Small intestine (tissue), 7 donors: ENCODE data around the gene ELAC2. TPM values are rescaled to one million over a fixed set of nuclear protein-coding genes. Genes with fewer than 3 reads are reported as not detected.

Experiments
- DNase-seq, 2 donors: peaks; one replicate each; pipeline versions ENCODE4 v3.0.0 to v3.0.0-alpha.2; 2013
- FAIRE-seq: peaks from 2 replicates; lab custom pipeline; 2012; peaks lifted over from hg19 to GRCh38; lab: Jason Lieb, UNC
- H3K27ac ChIP-seq, 3 donors: one replicate each; pipeline ENCODE4 v1.5.1; 2013; ENCODE audit warnings: low read length in 2 of 3, mild to moderate bottlenecking in 2 of 3, control low read depth in 1 of 3, inconsistent platforms in 1 of 3, low read depth in 1 of 3, moderate library complexity in 1 of 3
- H3K27me3 ChIP-seq, 3 donors: one replicate each; pipeline ENCODE4 v1.6.1; 2013; ENCODE audit warnings: low read length in 3 of 3, inconsistent platforms in 1 of 3; ENCODE audit not compliant: control insufficient read depth in 3 of 3, insufficient read depth in 3 of 3
- H3K36me3 ChIP-seq, 3 donors: one replicate each; pipeline ENCODE4 v1.6.1; 2013; ENCODE audit warnings: low read length in 3 of 3, inconsistent platforms in 1 of 3, low read depth in 1 of 3, mild to moderate bottlenecking in 1 of 3, moderate library complexity in 1 of 3; ENCODE audit not compliant: control insufficient read depth in 3 of 3, insufficient read depth in 2 of 3
- H3K4me1 ChIP-seq, 3 donors: one replicate each; pipeline ENCODE4 v1.6.1; 2013; ENCODE audit warnings: low read length in 2 of 3, inconsistent platforms in 1 of 3, low read depth in 1 of 3, mild to moderate bottlenecking in 1 of 3, moderate library complexity in 1 of 3; ENCODE audit not compliant: control insufficient read depth in 3 of 3, insufficient read depth in 2 of 3
- H3K4me3 ChIP-seq, 3 donors: one replicate each; pipeline ENCODE4 v1.5.1; 2013; ENCODE audit warnings: low read length in 3 of 3, control low read depth in 1 of 3, inconsistent platforms in 1 of 3, low read depth in 1 of 3, mild to moderate bottlenecking in 1 of 3, moderate library complexity in 1 of 3
- H3K9me3 ChIP-seq, 2 donors: one replicate each; pipeline ENCODE4 v1.6.1; 2013; ENCODE audit warnings: low read depth in 1 of 2, low read length in 1 of 2; ENCODE audit not compliant: control insufficient read depth in 2 of 2, insufficient read depth in 1 of 2
- WGBS, 3 donors: extraction: QIAGEN DNeasy Blood & Tissue Kit; methylation state at CpG; one replicate each; pipeline ENCODE4 v1.1.7; 2013; 5-methylcytosine and 5-hydroxymethylcytosine counted together
- polyA plus RNA-seq, 4 donors: library from polyadenylated mRNA; stranded (reverse) in 3 of 4; unstranded in 1 of 4; fragments of 200-250 nt in 3 of 4; fragments of 120-200 nt in 1 of 4; gene quantifications; one replicate each; pipeline versions ENCODE4 v1.2.1 to v1.2.3, GENCODE V29; 2013
- donor health status: healthy with polysubstance abuse.
- donor health status: control.
- donor health status: control.
- donor health status: Bipolar disorder and iron deficiency.
- donor health status: healthy.

Gene ELAC2
- polyA plus RNA-seq, 4 donors = 30.0 to 44.5 (median 37.6) TPM

DNA sequence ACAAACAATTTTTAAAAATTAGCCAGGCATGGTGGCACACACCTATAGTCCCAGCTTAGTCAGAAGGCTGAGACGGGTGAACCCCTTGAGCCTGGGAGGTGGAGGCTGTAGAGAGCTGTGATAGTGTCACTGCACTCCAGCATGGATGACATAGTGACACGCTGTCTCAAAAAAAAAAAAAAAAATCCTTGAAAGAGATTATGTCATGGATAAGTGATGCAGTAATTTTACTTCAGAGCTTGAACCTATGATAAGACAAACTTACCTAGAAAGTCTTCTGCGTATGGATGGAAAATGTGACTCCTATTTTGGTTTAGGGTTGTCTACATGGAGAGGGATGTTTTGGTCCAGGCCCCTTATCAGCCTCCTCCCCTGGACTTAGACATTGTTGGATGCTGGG, 51.8 kb downstream of the ELAC2 start:
- DNase-seq (no peak), FAIRE-seq (no peak)
- no peaks in the 10 kb centered on the region for H3K9me3 ChIP-seq
- WGBS, 3 donors = 77 to 98% (median 97%) methylated on average over 3 of the region's 3 CpGs
- H3K4me3 ChIP-seq = no peak overlapping the region
- H3K4me1 ChIP-seq = no peaks in the 10 kb centered on the region
- H3K36me3 ChIP-seq = peaks cover 0 to 2% (median 0%) of the 10 kb centered on the region in 3 donors
- no peaks in the 10 kb centered on the region for H3K27me3 ChIP-seq
- H3K27ac ChIP-seq = no peak overlapping the region

GRCh38 chr17:12964840-12965239, 53.0 kb downstream of the ELAC2 start:
- Histone ChIP-seq H3K27ac (no peak overlapping the region), H3K4me3 (no peak overlapping the region), H3K36me3 (peaks cover 0 to 2% (median 0%) of the 10 kb centered on the region in 3 donors), H3K9me3 (no peaks in the 10 kb centered on the region), H3K4me1 (no peaks in the 10 kb centered on the region), H3K27me3 (no peaks in the 10 kb centered on the region)
- no peak for FAIRE-seq
- WGBS, 3 donors = 80 to 91% (median 90%) methylated on average over 10 of the region's 10 CpGs
- no peak for DNase-seq

DNA sequence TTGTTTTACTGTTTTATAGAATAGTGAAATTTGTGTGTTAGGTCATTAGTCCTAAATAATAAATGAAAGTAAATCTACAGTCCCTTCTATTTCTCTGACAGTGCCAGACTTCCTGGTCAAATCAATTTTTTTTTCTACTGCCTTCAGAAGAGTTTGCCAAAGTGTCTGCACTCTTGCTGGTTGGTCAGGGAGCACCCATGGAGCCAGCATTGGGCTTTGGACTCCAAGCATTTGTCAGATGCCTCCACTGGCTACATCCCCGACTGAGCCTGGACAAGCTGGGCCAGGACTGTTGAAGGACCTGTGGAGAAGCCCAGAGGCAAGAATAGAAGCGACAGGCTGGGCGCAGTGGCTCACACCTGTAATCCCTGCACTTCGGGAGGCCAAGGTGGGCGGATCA, 53.7 kb downstream of the ELAC2 start:
- Histone ChIP-seq H3K4me3 (no peak overlapping the region), H3K9me3 (no peaks in the 10 kb centered on the region), H3K36me3 (peaks cover 0 to 2% (median 0%) of the 10 kb centered on the region in 3 donors), H3K27me3 (no peaks in the 10 kb centered on the region), H3K4me1 (no peaks in the 10 kb centered on the region), H3K27ac (no peak overlapping the region)
- DNase-seq (no peak), FAIRE-seq (no peak)
- WGBS, 3 donors = 89 to 94% (median 94%) methylated on average over 5 of the region's 5 CpGs

DNA sequence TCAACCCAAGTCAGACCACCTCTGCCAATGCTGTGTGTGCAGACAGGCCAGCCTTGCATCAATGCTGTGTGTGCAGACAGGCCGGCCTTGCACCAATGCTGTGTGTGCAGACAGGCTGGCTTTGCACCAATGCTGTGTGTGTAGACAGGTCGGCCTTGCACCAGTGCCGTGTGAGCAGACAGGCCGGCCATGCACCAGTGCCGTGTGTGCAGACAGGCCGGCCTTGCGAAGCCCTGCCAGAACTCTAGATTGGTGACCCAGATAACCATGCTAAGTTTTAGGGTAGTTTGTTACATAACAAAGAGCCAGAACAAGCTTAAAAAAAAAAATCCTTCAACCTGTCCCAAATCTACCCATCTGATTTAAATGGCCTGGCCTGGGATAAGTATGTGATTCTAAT, 54.3 kb downstream of the ELAC2 start:
- H3K27me3 ChIP-seq = no peaks in the 10 kb centered on the region
- no peak overlapping the region for H3K27ac ChIP-seq
- FAIRE-seq = no peak
- H3K4me1 ChIP-seq = no peaks in the 10 kb centered on the region
- no peak overlapping the region for H3K4me3 ChIP-seq
- WGBS, 3 donors = 96 to 97% (median 96%) methylated on average over 7 of the region's 7 CpGs
- H3K36me3 ChIP-seq = peaks cover 0 to 4% (median 2%) of the 10 kb centered on the region in 3 donors
- no peak for DNase-seq
- no peaks in the 10 kb centered on the region for H3K9me3 ChIP-seq

DNA sequence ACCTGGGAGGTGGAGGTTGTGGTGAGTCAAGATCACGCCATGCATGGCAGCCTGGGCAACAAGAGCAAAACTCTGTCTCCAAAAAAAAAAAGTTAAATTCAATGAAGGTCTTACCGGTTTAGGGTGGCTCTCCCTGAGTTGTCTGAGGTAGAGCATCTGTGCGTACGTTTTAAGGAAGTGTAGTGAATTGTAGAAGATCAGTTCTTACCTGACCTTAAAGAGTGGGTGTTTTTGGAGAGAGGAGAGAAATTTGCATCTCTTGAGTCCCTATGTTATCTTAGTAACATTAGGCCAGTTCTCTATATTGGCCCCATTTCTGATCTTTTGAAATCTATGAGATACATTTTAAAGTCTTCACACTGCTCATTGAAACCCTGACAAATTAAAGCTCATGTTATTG, 56.2 kb downstream of the ELAC2 start:
- no peak for FAIRE-seq
- peaks cover 0 to 11% (median 4%) of the 10 kb centered on the region in 3 donors for H3K36me3 ChIP-seq

GRCh38 chr17:12959441-12959840, 58.4 kb downstream of the ELAC2 start:
- Histone ChIP-seq H3K27ac (no peak overlapping the region), H3K4me1 (no peaks in the 10 kb centered on the region), H3K36me3 (peaks cover 3 to 15% (median 5%) of the 10 kb centered on the region in 3 donors), H3K9me3 (peaks cover 0 to 10% of the 10 kb centered on the region in 2 donors), H3K27me3 (no peaks in the 10 kb centered on the region), H3K4me3 (no peak overlapping the region)
- FAIRE-seq = no peak
- 92 to 96% (median 95%) methylated on average over 8 of the region's 8 CpGs for WGBS, 3 donors
- no peak for DNase-seq

More for the DNA sequence above, 56.2 kb downstream of the ELAC2 start:
- no peak overlapping the region for H3K4me3 ChIP-seq
- H3K27ac ChIP-seq = no peak overlapping the region
- no peaks in the 10 kb centered on the region for H3K4me1 ChIP-seq
- 88 to 97% (median 97%) methylated on average over 4 of the region's 4 CpGs for WGBS, 3 donors
- H3K9me3 ChIP-seq = peaks cover 0 to 3% of the 10 kb centered on the region in 2 donors
- no peak for DNase-seq
- H3K27me3 ChIP-seq = no peaks in the 10 kb centered on the region

- H3K36me3 ChIP-seq = peaks cover 3 to 19% (median 5%) of the 10 kb centered on the region in 3 donors
- DNase-seq (no peak), FAIRE-seq (no peak)
- H3K27ac ChIP-seq = no peak overlapping the region
- H3K4me1 ChIP-seq = no peaks in the 10 kb centered on the region
- H3K4me3 ChIP-seq = no peak overlapping the region
- 94 to 95% (median 95%) methylated on average over 12 of the region's 12 CpGs for WGBS, 3 donors
- H3K9me3 ChIP-seq = peaks cover 0 to 13% of the 10 kb centered on the region in 2 donors
- H3K27me3 ChIP-seq = no peaks in the 10 kb centered on the region
These were observed 59.0 kb downstream of the ELAC2 start for GRCh38 chr17:12958786-12959185.

- Histone ChIP-seq H3K9me3 (peaks cover 0 to 13% of the 10 kb centered on the region in 2 donors), H3K4me3 (no peak overlapping the region), H3K27ac (no peak overlapping the region), H3K36me3 (peaks cover 3 to 24% (median 9%) of the 10 kb centered on the region in 3 donors), H3K27me3 (no peaks in the 10 kb centered on the region), H3K4me1 (no peaks in the 10 kb centered on the region)
- WGBS, 3 donors = 77 to 95% (median 88%) methylated on average over 5 of the region's 5 CpGs
- no peak for DNase-seq
- FAIRE-seq = no peak
These were observed 62.3 kb downstream of the ELAC2 start for GRCh38 chr17:12955521-12955920.

- Histone ChIP-seq H3K36me3 (peaks cover 3 to 22% (median 9%) of the 10 kb centered on the region in 3 donors), H3K27me3 (no peaks in the 10 kb centered on the region), H3K27ac (no peak overlapping the region), H3K4me1 (no peaks in the 10 kb centered on the region), H3K9me3 (peaks cover 0 to 13% of the 10 kb centered on the region in 2 donors), H3K4me3 (no peak overlapping the region)
- no peak for DNase-seq
- no peak for FAIRE-seq
- WGBS, 3 donors = 96 to 97% (median 96%) methylated on average over 13 of the region's 13 CpGs
These were observed 64.7 kb downstream of the ELAC2 start for GRCh38 chr17:12953156-12953555.
